ENCODE results near the gene TTC32. TPM values are rescaled to one million over a fixed set of nuclear protein-coding genes. Genes with fewer than 3 reads are reported as not detected.

Gene TTC32
- total RNA-seq, 1 donor from 2014 or later: 15.3 TPM

DNA sequence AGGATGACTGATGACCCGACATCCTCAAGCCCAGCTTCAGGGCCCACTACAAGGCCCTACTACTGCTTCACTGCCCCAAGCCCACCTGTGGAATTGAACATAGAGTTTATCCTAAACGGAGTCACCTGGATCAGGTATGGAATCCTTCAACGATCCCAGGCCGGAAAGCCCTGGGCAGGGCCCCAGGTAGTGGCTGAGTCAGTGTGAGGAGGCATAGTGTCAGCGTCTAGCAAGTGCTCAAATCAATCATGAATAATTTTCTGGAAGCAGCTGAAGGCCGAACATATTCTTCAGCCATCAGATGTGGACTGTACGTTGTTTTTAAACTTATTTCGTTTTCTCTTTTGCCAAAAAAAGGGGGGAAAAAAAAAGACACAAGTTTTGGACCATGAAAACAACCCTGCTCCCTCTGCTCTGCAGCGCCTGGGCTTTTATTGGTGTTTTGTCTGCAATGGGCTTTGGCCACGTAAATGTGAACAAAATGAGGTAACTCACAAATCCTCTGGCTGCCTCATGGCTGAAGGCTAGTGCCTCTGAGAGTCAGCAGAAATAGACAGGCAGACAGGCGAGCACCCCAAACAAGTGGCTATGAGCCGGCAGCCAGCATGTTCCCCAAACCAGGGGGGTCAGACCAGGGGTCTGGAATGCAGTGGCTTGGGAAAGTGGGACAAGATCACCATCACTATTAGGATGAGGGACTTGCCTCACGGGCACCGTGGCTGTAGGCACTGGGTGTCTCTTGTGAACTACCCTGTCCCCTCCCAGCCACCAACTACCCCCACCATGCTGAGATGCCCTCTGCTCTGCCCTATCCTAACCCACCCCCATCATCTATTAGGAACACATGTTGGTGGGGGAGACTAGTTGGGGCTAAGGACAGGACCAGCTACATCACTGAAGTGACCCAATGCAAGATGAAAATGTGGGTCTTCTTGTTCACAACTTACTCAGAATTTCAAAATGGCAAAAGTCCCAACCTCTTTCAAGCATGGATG is 51.4 kb downstream of the TTC32 start:
- DNase-seq: no peak

DNA sequence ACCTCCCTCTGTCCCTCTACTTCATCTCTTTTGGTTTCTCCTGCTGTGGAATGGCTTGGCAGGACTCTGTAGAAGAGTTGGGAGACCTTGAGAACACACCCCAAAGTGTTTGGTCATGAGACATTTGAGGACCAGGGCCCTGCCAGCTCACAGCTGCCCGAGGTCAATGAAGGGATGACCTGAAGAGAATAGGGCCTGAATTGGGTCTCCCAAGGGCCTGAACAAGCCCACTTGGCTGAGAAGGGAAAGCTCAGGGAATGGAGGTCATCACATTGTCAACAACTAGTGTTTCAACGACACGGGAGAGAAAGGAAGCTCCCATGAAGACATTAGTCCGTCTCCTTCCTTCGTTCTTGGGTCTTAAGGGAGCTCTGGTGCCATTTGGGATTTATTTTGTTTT is 52.8 kb downstream of the TTC32 start:
- no peak for DNase-seq

DNA sequence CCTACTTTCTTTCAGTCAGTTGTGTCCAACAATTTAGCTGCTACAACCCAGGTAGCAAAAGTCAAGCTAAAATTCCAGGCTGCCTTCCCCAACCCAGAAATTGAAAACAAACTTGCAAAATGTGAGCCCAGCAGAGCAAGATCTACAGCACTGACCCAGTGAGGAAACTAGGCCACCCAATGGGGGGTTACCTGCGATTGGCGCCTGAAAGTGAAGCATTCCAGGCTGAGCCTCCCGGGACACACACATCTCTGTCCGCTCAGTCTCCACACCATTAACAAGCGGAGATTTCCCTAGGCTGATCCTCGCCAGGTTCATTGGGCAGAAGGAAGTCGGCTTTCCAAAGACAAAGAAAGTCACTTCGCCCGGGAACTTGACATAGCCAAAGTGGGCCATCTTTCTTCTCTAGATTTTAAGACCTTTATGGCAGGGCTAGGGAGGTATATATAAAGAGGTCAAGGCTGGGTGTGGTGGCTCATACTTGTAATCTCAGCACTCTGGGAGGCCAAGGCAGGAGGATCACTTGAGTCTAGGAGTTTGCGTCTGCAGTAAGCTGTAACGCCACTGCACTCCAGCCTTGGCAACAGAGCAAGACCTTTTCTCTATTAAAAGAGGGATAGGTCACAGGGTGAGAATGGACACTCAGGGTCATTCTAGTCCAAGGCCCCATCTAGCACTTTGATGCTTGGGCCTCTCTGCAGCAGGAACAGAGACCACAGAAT is 53.6 kb downstream of the TTC32 start:
- no peak for DNase-seq

DNA sequence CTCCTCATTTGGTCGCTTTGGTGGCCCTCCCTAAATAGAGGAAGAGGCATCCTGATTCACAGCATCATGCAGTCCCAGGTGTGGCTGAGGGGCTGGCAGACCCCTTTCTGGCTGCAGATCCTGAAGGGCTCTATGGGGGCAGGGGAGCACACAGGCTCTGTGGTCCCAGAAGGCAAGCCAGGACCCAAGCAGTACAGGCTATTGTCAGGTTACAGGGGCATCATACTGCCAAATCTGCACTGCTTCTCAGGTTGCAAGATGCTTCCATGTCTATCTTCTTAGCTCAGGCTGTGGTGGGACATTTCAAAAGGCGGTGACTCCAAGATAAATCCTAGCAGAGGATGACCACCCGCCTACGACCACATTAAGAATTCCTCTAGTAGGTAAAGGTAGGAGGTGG is 54.3 kb downstream of the TTC32 start:
- DNase-seq: no peak

Other genes starting within 250 kb of the TTC32 start
- 14.0 TPM for gene WDR35, start 88.1 kb upstream of the TTC32 start, total RNA-seq
- 0.41 TPM for gene MATN3, start 110.7 kb upstream of the TTC32 start, total RNA-seq
- gene LAPTM4A, start 149.6 kb upstream of the TTC32 start, total RNA-seq: 190 TPM

All from tongue (tissue), 2 donors.